ENCODE measurements around the gene SERPINA5.

Gene SERPINA5

GRCh38 chr14:94555991-94556390 lies 25.2 kb upstream of the SERPINA5 start:
- no peak for DNase-seq

- no peak for DNase-seq
Measured at GRCh38 chr14:94557327-94557726, 23.9 kb upstream of the SERPINA5 start.

- no peak for DNase-seq
Measured at GRCh38 chr14:94558842-94559241, 22.4 kb upstream of the SERPINA5 start.

- no peak for DNase-seq
Measured at GRCh38 chr14:94559638-94560290, 21.5 kb upstream of the SERPINA5 start.

GRCh38 chr14:94560291-94560665 lies 20.9 kb upstream of the SERPINA5 start:
- DNase-seq = no peak

- no peak for DNase-seq
Measured at GRCh38 chr14:94560751-94561655, 20.2 kb upstream of the SERPINA5 start, which contains the start of gene SERPINA4. Gene SERPINA4, plus strand, starts transcription at chr14:94561442. Its CDS starts 2,041 bp downstream, at chr14:94563483.

GRCh38 chr14:94561656-94562010 lies 19.6 kb upstream of the SERPINA5 start:
- DNase-seq = no peak

GRCh38 chr14:94562022-94562421 lies 19.2 kb upstream of the SERPINA5 start:
- no peak for DNase-seq

GRCh38 chr14:94562941-94563883 lies 18.0 kb upstream of the SERPINA5 start:
- DNase-seq = no peak

GRCh38 chr14:94564381-94564780 lies 16.8 kb upstream of the SERPINA5 start:
- DNase-seq = no peak

- no peak for DNase-seq
Measured at GRCh38 chr14:94568186-94568585, 13.0 kb upstream of the SERPINA5 start.

GRCh38 chr14:94569381-94570001 lies 11.7 kb upstream of the SERPINA5 start:
- no peak for DNase-seq

GRCh38 chr14:94570002-94570400 lies 11.2 kb upstream of the SERPINA5 start:
- DNase-seq = no peak

- no peak for DNase-seq
Measured at GRCh38 chr14:94570440-94570839, 10.8 kb upstream of the SERPINA5 start.

- no peak for DNase-seq
Measured at GRCh38 chr14:94571395-94571794, 9.8 kb upstream of the SERPINA5 start.

- DNase-seq = no peak
Measured at GRCh38 chr14:94571950-94572349, 9.3 kb upstream of the SERPINA5 start.

- DNase-seq = no peak
Measured at GRCh38 chr14:94572637-94573303, 8.5 kb upstream of the SERPINA5 start.

GRCh38 chr14:94573475-94574277 lies 7.5 kb upstream of the SERPINA5 start:
- no peak for DNase-seq

GRCh38 chr14:94574336-94574735 lies 6.9 kb upstream of the SERPINA5 start:
- no peak for DNase-seq

- DNase-seq = no peak
Measured at GRCh38 chr14:94575730-94576585, 5.3 kb upstream of the SERPINA5 start.
